ENCODE data around the gene PLD1.

PLD1 gene

GRCh38 chr3:171797873-171798272, 12.4 kb downstream of the PLD1 start:
- no peak for DNase-seq (ENCODE audit: low spot score)

GRCh38 chr3:171797265-171797679, 13.0 kb downstream of the PLD1 start:
- no peak for DNase-seq (ENCODE audit: low spot score)

GRCh38 chr3:171796625-171797264, 13.5 kb downstream of the PLD1 start:
- DNase-seq (ENCODE audit: low spot score) = no peak

GRCh38 chr3:171792531-171792930, 17.8 kb downstream of the PLD1 start:
- no peak for DNase-seq (ENCODE audit: low spot score)

GRCh38 chr3:171791692-171792076, 18.6 kb downstream of the PLD1 start:
- no peak for DNase-seq (ENCODE audit: low spot score)

- DNase-seq (ENCODE audit: low spot score) = no peak
Observed at GRCh38 chr3:171790898-171791691, 19.2 kb downstream of the PLD1 start.

GRCh38 chr3:171790574-171790897, 19.7 kb downstream of the PLD1 start:
- DNase-seq (ENCODE audit: low spot score) = no peak

- no peak for DNase-seq (ENCODE audit: low spot score)
Observed at GRCh38 chr3:171789759-171790505, 20.4 kb downstream of the PLD1 start.

GRCh38 chr3:171788546-171789351, 21.5 kb downstream of the PLD1 start:
- no peak for DNase-seq (ENCODE audit: low spot score)

GRCh38 chr3:171786997-171787396, 23.3 kb downstream of the PLD1 start:
- no peak for DNase-seq (ENCODE audit: low spot score)

- no peak for DNase-seq (ENCODE audit: low spot score)
Observed at GRCh38 chr3:171784937-171785336, 25.3 kb downstream of the PLD1 start.

- DNase-seq (ENCODE audit: low spot score) = no peak
Observed at GRCh38 chr3:171784387-171784786, 25.9 kb downstream of the PLD1 start.

- DNase-seq (ENCODE audit: low spot score) = no peak
Observed at GRCh38 chr3:171783626-171784025, 26.7 kb downstream of the PLD1 start.

- no peak for DNase-seq (ENCODE audit: low spot score)
Observed at GRCh38 chr3:171783086-171783485, 27.2 kb downstream of the PLD1 start.

GRCh38 chr3:171782617-171783016, 27.7 kb downstream of the PLD1 start:
- DNase-seq (ENCODE audit: low spot score) = no peak

GRCh38 chr3:171781711-171782127, 28.6 kb downstream of the PLD1 start:
- no peak for DNase-seq (ENCODE audit: low spot score)

GRCh38 chr3:171778493-171778892, 31.8 kb downstream of the PLD1 start:
- DNase-seq (ENCODE audit: low spot score) = no peak

GRCh38 chr3:171777596-171777995, 32.7 kb downstream of the PLD1 start:
- no peak for DNase-seq (ENCODE audit: low spot score)

- DNase-seq (ENCODE audit: low spot score) = no peak
Observed at GRCh38 chr3:171776839-171777583, 33.3 kb downstream of the PLD1 start.

GRCh38 chr3:171776411-171776810, 33.9 kb downstream of the PLD1 start:
- DNase-seq (ENCODE audit: low spot score) = no peak

- no peak for DNase-seq (ENCODE audit: low spot score)
Observed at GRCh38 chr3:171775943-171776342, 34.3 kb downstream of the PLD1 start.
